Measurements from ENCODE around the gene ANKRD28.

Gene ANKRD28

GRCh38 chr3:15839568-15839967 is 41.8 kb upstream of the ANKRD28 start:
- intact Hi-C loops (cut with DNase I; ENCODE audit: low total_unique reads) = no loop called here
- TF ChIP-seq CTCF (IDR thresholded peaks at IDR 0.05) = no peak
- Histone ChIP-seq H3K4me3 (no peak overlapping the region), H3K36me3 (no peaks in the 10 kb centered on the region), H3K27me3 (no peaks in the 10 kb centered on the region), H3K9me3 (peaks cover 0 to 23% (median 4%) of the 10 kb centered on the region in 3 donors), H3K27ac (no peak overlapping the region), H3K4me1 (no peaks in the 10 kb centered on the region)
- DNase-seq = no peak

- intact Hi-C loops (cut with DNase I; ENCODE audit: low total_unique reads) = no loop called here
- DNase-seq = no peak
- H3K4me3 ChIP-seq = no peak overlapping the region
- H3K27ac ChIP-seq = no peak overlapping the region
- no peaks in the 10 kb centered on the region for H3K27me3 ChIP-seq
- TF ChIP-seq CTCF (IDR thresholded peaks at IDR 0.05) = no peak
- H3K9me3 ChIP-seq = no peaks in the 10 kb centered on the region
- peaks cover 0 to 9% (median 1%) of the 10 kb centered on the region in 4 donors for H3K4me1 ChIP-seq
- no peaks in the 10 kb centered on the region for H3K36me3 ChIP-seq
These were observed 34.1 kb upstream of the ANKRD28 start for GRCh38 chr3:15831927-15832326.

- H3K4me1 ChIP-seq = peaks cover 0 to 36% (median 8%) of the 10 kb centered on the region in 4 donors
- no peaks in the 10 kb centered on the region for H3K27me3 ChIP-seq
- no peak for TF ChIP-seq CTCF (IDR thresholded peaks at IDR 0.05)
- H3K9me3 ChIP-seq = no peaks in the 10 kb centered on the region
- H3K4me3 ChIP-seq = no peak overlapping the region
- H3K36me3 ChIP-seq = no peaks in the 10 kb centered on the region
- intact Hi-C loops (cut with DNase I; ENCODE audit: low total_unique reads) = no loop called here
- DNase-seq = no peak
- H3K27ac ChIP-seq = no peak overlapping the region
These were observed 27.2 kb upstream of the ANKRD28 start for GRCh38 chr3:15825016-15825415.

- intact Hi-C loops (cut with DNase I; ENCODE audit: low total_unique reads) = no loop called here
- Histone ChIP-seq H3K27ac (no peak overlapping the region), H3K4me3 (no peak overlapping the region), H3K27me3 (no peaks in the 10 kb centered on the region), H3K9me3 (no peaks in the 10 kb centered on the region), H3K36me3 (no peaks in the 10 kb centered on the region), H3K4me1 (peaks cover 0 to 38% (median 8%) of the 10 kb centered on the region in 4 donors)
- no peak for DNase-seq
- no peak for TF ChIP-seq CTCF (IDR thresholded peaks at IDR 0.05)
These were observed 25.3 kb upstream of the ANKRD28 start for GRCh38 chr3:15823092-15823491.

- no peaks in the 10 kb centered on the region for H3K9me3 ChIP-seq
- H3K4me1 ChIP-seq = peaks cover 0 to 38% (median 8%) of the 10 kb centered on the region in 4 donors
- intact Hi-C loops (cut with DNase I; ENCODE audit: low total_unique reads) = no loop called here
- no peak for DNase-seq
- H3K27ac ChIP-seq = peak overlapping the region in 1 of 2 donors; percentile 36
- no peak overlapping the region for H3K4me3 ChIP-seq
- TF ChIP-seq CTCF (IDR thresholded peaks at IDR 0.05) = no peak
- no peaks in the 10 kb centered on the region for H3K27me3 ChIP-seq
- no peaks in the 10 kb centered on the region for H3K36me3 ChIP-seq
These were observed 24.5 kb upstream of the ANKRD28 start for GRCh38 chr3:15822281-15822680.

- TF ChIP-seq CTCF (IDR thresholded peaks at IDR 0.05) = no peak
- intact Hi-C loops (cut with DNase I; ENCODE audit: low total_unique reads) = no loop called here
These were observed 23.1 kb upstream of the ANKRD28 start for GRCh38 chr3:15820911-15821310.

More at GRCh38 chr3:15820911-15821310, 23.1 kb upstream of the ANKRD28 start:
- Histone ChIP-seq H3K4me3 (no peak overlapping the region), H3K9me3 (no peaks in the 10 kb centered on the region), H3K4me1 (peaks cover 0 to 43% (median 8%) of the 10 kb centered on the region in 4 donors), H3K36me3 (no peaks in the 10 kb centered on the region), H3K27me3 (no peaks in the 10 kb centered on the region), H3K27ac (no peak overlapping the region)
- no peak for DNase-seq

Measured in tibial artery (tissue), 4 donors.